HG03196 (cell line): ENCODE results near the gene EYS.
"Not testable (repeated sequence)": the region's sequence is repeated elsewhere in the genome, so short reads cannot be mapped to it uniquely, and the experiment has no call there.

ENCODE experiments used
- ATAC-seq: cut with Tn5 transposase; IDR thresholded peaks from one replicate; pipeline ENCODE4 v1.9.1; 2021; ENCODE audit not compliant: unreplicated experiment

EYS gene

DNA sequence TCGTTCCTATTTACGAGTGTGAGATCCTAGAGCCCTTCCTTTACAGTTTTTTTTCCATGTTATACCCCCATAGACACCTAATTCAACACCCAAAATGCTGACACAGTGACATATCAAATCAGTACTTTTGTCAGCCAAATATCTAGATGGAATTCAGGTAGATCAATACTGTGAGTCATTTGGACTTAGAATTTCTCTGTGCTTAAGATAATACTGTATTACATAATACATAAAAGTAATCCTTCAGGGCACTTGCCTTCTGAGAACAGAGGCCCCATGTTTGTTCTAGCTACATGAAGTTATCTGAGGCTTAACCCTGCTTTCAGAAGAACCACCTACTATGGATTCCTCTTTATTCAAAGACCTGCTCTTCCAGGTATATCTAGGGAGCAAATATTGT is 1448.3 kb downstream of the EYS start:
- no peak for ATAC-seq

DNA sequence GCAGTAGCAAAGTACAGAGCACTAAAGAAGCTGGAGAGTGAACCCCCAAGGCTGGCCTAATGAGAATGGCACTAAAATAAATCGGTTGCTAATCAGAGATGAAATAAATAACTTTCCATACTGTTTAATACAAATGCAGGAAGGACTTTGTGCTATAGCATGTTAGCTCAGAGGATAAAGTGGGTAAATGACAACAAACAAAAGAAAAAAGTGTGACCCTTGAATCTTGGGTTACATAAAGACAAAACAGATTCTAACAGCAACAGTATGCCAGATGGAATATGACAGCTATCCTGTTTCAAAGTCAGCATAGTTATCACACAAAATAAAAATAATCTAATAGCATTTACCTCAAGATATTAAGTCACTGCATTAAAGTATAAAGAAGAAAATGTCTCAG is 1448.7 kb downstream of the EYS start:
- ATAC-seq, result no peak

DNA sequence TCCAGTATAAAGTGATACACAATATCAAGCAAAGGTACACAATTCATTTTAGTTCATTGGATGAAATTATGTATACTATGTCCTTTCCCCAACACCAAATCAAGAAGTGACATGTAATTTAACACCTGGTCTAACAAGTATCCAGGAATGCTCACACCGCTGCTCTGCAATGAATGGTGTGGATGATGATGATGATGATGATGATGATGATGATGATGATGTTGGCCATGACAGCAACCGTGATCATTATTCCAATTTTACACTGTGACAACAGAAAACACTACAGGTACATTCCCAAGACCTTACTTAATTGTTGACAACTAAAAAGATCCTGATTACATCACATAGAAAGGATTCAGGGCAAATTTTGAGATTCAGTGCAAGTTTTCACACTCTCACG is 1449.4 kb downstream of the EYS start:
- ATAC-seq, result no peak

DNA sequence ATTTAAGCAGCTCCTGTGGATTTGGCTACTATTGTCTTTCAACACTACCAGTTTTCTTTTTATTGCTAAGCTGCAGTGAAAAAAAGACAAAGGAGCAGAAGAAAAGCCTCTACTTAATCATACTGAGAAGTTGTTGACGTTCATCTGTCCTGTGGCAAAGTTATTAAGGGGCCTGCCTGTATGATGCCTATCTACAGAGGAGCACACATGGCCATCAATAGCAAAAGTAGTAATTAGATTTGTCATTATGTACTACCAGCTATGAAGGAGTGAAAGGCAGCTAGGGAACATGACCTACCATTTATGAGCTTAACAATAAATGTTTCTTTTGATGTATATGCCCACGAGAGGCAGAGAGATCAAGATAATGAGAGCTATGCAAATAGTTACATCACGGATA is 1450.5 kb downstream of the EYS start:
- ATAC-seq, result no peak

DNA sequence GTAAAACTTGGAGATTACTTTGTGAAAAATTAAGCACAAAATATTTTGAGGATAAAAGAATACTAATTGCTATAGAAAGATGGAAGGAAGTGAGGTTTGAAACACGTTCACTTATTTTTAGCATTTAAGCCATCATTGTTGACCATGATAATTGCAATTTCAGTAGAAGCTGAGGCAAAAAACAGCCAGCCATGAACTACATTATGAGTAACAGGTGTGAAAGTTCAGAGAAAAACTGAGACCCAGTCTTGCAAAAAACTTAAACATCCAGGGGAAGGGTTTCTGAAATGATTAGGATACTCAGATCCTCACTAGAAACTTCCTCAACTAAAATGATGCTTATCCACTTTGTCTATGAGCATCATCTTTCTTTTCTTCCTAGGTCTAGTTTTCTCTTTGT is 1452.0 kb downstream of the EYS start:
- no peak for ATAC-seq

DNA sequence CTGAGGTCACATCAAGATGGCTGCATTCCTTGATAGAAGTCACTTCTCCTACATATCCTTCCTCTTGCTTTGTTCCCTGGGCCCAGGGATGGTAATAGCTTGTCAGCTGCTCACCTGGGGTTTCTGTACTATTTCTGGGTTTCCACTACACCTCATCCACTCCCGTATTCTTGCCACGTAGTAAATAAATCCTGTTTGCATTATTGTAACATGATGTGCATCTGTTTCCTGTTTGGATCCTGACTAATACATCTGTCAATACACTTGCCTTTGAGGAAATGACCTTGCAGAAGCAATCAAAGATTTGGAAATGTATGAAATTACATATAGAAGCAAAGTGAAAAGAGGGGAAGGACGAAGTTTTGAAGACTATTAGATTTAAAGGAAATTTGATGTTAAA is 1452.5 kb downstream of the EYS start:
- ATAC-seq, result no peak

DNA sequence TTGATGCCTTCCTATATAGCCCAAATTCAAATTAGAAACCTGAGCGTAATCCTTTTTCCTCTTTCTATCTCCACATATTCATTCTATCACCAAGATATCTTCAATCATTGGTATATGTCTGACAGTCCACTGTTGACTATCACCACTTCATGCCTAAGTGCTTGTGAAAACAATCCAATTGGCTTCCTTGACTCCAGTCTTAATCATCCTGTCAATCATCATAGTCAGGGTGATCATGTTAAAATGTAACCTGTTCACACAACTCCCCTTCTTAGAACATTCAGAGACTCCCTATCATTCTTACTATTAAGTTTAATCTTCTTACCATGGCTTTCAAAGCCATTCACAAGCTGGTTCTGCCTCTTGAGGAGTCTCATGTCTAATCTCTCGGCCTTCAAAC is 1454.8 kb downstream of the EYS start:
- ATAC-seq, result no peak

DNA sequence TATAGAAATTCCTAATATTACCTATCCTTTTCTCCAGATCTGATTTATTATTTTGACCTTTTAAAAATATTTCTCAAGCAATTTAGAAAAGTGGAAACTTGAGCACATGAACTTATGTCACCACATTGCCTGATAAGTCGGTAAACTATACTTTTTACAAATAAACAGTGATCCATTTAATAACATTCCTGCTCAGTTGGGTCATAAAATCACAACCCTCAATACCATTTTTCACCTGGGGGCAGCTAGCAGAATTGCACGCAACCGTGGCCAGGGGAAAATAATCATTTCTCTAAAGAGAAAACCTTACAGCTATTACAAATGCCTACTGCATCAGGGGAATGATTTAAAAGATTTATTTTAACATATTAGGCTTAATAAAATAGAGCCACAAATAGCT is 1456.9 kb downstream of the EYS start:
- ATAC-seq, result no peak

DNA sequence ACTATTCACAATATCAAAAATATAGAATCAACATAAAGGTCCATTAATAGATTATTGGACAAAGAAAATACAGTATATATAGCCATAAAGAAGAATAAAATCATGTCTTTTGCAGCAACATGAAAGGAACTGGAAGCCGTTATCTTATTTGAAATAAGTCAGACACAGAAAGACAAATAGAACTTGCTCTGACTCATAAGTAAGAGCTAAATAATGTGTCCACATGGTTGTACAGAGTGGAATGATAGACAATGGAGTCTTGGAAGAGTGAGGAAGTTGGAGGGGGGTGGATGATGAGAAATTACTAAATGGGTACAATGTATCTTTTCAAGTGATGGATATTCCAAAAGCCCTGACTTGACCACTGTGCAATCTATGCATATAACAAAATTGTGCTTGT is 1457.9 kb downstream of the EYS start:
- ATAC-seq, result no peak

DNA sequence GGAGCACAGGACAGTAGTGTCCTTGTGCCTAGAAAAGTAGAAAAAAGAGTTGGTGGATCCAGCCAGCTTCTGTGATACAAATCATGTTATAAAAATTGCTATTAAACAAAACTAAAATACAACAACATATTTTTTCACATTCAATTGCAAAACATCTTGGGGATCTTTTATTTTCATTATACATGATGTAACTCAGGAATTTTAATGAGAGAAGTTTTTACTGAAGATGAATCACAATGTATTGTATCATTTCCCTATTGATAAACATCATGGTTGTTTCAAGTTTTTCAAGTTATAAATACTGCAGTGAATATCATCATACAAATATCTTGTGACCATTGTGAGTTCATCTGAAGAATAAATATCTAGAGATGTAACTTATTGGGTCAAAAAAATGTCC is 1463.4 kb downstream of the EYS start:
- ATAC-seq, result no peak

DNA sequence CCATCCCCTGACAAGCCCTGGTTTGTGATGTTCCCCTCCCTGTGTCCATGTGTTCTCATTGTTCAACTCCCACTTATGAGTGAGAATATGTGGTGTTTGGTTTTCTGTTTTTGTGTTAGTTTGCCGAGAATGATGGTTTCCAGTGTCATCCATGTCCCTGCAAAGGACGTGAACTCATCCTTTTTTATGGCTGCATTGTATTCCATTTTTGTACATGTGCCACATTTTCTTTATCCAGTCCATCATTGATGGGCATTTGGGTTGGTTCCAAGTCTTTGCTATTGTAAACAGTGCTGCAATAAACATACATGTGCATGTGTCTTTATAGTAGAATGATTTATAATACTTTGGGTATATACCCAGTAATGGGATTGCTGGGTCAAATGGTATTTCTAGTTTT is 1468.1 kb downstream of the EYS start:
- ATAC-seq, result not testable (repeated sequence)

DNA sequence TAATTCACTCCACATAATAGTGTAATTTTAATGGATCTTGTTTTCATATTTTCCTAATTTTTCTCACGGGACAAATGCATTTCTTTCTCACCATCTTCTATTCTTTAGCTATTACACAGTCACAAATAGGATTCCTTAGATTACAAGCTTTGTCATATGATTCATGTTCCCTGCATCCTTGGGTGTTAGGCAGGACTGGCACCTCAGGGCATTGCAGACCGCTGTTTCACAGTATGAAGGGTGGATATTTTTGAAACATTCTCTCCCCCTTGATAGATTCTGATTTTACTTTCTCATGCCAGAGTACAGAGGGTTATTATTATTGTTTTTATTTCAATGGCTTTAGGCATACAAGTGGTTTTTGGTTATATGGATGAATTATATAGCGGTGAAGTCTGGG is 1469.0 kb downstream of the EYS start:
- no peak for ATAC-seq

DNA sequence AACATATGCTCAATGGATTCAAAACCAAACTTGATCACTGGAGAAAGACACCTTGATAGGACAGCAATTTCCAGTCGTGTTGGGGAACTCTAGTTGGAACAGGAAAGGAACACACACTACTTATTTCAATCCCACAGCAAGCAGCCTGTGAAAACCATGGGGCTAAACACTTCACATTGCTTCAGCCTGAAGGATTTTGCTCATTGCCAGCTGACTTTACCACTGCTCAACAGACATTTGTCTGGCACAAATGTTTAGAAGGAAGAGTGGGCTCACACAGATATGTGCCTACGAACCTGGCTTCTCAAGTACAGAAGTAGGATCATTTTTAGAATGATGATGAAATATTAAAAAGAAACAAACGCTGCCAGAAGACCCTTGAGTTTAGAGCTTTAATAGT is 1473.3 kb downstream of the EYS start:
- no peak for ATAC-seq

DNA sequence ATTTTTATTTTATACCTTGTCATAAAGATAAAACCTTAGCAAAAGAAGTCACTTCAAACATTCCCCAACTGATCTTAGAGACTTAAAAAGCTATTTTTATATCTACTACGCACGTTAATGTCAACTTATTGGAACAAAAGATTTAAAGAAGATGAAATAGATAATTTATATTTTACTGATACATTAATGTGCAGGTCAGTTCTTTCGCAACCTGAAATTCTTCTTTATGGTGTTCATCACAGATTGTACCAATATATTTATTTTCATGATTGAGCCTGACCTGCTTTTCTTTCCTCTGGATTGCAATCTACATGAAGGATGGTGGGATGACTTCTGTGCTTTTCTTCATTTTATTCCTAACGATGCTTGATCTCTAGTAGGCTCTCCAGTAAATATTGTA is 1475.1 kb downstream of the EYS start:
- ATAC-seq, result no peak

DNA sequence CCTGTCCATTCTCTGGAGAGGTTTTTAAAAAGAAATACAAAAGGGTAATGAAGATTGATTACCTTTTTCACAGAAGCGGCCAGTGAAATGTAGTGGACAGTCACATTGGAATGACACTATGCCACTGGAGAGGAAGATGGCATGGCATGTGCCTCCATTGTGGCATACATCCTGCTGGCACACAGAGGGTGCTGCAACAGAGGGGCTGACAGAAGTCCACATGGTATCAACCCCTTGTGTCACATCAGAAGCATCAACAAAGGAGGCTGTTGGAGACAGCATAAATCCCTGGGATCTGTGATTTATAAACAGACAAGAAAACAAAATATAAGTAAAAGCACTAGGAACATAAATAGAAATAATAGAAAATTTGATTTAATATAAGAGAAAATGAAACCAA is 1476.5 kb downstream of the EYS start:
- ATAC-seq, result no peak

DNA sequence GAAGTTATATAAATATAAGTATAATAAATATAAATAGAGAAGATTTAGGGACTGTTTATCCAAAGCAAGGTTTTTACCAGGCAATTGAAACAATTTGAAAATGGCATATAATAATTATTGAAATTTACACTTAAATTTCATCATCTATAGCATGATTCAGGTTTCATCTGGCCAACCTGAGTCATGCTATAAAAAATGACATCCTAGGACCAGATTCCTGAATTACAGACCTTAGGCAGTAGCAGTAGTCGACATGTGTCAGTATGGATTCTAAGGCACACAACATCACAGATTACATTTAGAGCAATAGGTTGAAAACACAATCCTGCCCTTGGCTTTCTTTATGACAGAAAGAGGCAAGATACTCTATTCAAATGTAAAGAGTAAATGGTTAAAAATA is 1479.2 kb downstream of the EYS start:
- no peak for ATAC-seq

DNA sequence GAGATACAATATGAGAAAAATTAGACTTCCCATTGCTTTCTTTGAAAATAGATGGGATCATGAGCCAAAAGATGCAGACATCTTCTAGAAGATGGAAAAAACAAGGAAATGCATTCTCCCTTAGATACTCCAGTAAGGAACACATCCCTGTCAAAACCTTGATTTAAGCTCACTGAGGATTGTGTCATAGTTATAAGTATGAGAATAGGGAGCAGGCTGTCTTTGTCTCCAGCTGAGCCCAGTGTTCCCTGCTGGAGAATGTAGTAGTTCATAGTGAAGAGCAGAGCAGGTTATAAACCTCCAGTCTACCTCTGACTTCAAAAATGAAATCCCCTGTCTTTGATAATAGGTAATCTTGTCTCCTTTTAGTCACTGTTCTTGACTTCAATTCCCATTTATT is 1481.5 kb downstream of the EYS start:
- ATAC-seq, result no peak

DNA sequence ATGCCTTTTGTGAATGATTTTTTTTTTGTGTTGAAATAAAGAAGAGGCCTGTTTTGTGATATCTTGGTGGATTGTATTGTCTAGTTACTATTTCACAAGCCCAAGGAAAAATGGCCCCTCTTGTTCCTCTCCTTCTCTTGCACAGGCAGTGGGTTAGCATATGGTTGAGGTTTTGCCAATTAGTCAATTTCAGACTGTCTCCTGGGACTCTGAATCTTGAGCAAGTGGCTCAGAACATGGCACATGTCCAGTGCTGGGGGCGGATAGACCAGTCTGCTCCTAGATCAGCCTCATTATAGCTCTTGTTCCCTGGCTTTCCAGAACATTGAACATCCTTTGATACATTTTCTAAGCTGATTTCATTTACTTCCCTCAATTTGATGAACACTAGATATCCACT is 1482.2 kb downstream of the EYS start:
- no peak for ATAC-seq

DNA sequence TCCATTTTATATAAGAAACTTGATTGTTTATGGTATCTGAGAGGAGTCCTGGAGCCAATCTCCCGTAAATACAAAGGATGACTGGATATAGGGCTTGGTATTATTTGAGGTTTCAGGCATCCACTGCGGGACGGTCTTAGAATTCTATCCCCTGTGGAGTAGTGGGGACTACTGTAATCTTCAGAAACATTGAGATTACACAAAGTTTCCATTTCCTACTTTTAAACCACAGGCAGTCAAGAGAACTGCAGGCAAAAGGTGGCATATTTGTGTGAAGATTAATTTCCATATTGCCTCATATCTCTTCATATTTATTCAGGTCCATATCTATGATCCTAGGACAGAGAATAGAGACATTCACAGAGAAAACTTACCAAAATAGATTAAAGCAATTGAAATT is 1485.2 kb downstream of the EYS start:
- ATAC-seq, result no peak

DNA sequence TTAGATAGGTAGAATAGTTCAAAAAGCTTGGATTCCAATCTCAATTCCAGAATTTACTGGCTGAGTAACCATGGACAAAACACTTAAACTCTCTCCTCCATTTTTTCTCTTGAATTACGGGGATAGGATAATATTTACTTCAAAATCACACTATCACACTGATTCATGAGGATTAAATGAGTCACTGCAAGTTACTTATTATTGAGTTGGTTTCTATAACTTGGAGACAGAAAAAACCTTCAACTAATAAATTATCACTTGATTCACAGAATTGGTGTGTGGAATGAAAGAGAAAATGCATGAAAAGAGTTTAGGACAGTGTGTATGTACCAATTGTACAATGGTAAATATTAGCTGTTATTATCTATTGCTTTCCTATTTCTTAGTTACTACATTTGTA is 1486.2 kb downstream of the EYS start:
- no peak for ATAC-seq

DNA sequence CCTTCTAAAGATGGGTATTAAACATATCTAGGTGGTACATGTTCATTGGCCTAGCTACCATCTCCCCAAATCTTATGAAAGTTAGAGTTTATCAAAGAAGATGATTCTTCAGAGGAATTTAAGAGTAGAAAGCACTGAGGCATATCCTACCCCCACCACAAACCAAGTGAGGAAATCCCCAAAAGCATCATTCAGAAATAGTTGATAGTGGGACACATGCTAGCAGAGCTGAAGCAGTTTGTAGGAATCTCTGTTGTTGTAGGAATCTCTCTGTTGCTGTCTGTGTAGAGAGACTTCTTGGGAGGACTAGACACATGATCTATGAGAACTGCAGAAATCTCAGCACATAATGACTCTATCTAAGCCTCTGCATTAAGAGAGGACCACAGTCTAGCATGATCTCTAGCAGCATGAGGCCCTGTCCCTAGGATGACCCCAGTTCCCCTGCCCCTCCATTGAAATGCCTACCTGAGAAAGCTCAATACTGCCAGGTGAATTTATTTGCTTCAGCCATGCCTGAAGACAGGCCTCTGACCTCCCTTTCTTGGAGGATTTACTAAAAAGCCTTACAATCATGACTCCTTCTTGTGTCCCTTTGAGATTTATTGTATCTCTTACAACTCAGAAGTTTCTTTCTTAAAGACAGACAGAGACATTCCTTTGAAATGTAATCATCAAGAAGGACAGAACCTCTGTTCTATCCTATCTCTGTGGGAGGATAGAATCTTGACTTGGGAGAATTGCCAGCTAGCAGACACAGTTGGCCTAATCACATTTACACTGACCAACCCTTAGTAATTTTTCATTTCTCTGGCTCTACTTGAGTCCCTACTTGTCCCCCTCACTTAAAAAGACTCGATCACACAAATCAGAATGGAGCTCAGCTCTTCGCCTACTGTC is 1489.1 kb downstream of the EYS start:
- ATAC-seq, result peak; percentile 48

DNA sequence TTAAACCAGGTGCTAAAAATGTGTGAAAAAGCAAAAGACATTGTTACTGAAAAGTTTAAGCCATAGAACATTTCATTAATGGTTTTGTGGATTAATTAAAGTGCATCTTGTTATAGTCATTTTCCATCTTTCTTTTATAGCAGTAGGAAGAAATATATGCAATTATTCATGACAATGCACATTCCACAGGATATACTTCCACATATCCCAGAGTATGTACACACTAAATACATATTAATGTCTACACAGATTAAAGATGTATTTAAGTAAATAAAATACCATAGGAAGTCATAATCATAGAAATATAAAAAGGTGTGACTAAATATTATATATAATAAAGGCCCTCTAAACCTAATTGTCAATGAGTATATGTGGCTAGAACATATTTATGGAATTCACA is 1492.7 kb downstream of the EYS start:
- ATAC-seq, result no peak

DNA sequence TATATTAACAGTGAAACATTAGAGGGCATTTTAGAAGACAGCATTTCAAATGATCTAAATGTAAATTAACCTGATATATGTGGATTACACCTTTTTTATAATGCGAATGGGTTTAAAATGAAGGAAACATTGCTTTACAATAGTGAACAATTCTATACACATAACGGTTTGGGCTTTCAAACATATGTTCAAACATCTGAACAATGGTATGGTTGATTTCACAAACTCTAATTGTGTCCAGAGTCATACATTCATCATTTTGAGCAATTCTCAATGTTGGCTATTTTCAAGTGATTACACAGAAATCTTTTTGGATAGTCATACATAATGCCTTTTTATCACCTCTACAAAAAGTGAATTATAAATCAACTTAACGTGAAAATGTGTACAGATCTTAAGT is 1493.3 kb downstream of the EYS start:
- no peak for ATAC-seq
